ENCODE data around the gene TFIP11.

The TFIP11 gene

GRCh38 chr22:26512149-26512793 is at the start of gene TFIP11:
Gene TFIP11 (minus strand): TSS chr22:26512473. CDS start chr22:26510272, 2,201 bp downstream.
- DNase-seq (ENCODE audit: extremely low read depth in 1 of 2, low read depth in 1 of 2): peak; percentile 78 to 89

GRCh38 chr22:26561756-26562417 is 49.6 kb upstream of the TFIP11 start:
- DNase-seq (ENCODE audit: extremely low read depth in 1 of 2, low read depth in 1 of 2): no peak

GRCh38 chr22:26559961-26560575 is 47.8 kb upstream of the TFIP11 start:
- DNase-seq (ENCODE audit: extremely low read depth in 1 of 2, low read depth in 1 of 2): no peak

GRCh38 chr22:26558248-26558895 is 46.1 kb upstream of the TFIP11 start:
- DNase-seq (ENCODE audit: extremely low read depth in 1 of 2, low read depth in 1 of 2): no peak

GRCh38 chr22:26556904-26557303 is 44.6 kb upstream of the TFIP11 start:
- no peak for DNase-seq (ENCODE audit: extremely low read depth in 1 of 2, low read depth in 1 of 2)

- DNase-seq (ENCODE audit: extremely low read depth in 1 of 2, low read depth in 1 of 2): no peak
Measured at GRCh38 chr22:26555478-26555877, 43.2 kb upstream of the TFIP11 start.

- no peak for DNase-seq (ENCODE audit: extremely low read depth in 1 of 2, low read depth in 1 of 2)
Measured at GRCh38 chr22:26554956-26555355, 42.7 kb upstream of the TFIP11 start.

- no peak for DNase-seq (ENCODE audit: extremely low read depth in 1 of 2, low read depth in 1 of 2)
Measured at GRCh38 chr22:26553056-26553752, 40.9 kb upstream of the TFIP11 start.

GRCh38 chr22:26552466-26552865 is 40.2 kb upstream of the TFIP11 start:
- no peak for DNase-seq (ENCODE audit: extremely low read depth in 1 of 2, low read depth in 1 of 2)

GRCh38 chr22:26551568-26551967 is 39.3 kb upstream of the TFIP11 start:
- no peak for DNase-seq (ENCODE audit: extremely low read depth in 1 of 2, low read depth in 1 of 2)

GRCh38 chr22:26550498-26551033 is 38.3 kb upstream of the TFIP11 start:
- DNase-seq (ENCODE audit: extremely low read depth in 1 of 2, low read depth in 1 of 2): no peak

- DNase-seq (ENCODE audit: extremely low read depth in 1 of 2, low read depth in 1 of 2): no peak
Measured at GRCh38 chr22:26549902-26550497, 37.7 kb upstream of the TFIP11 start.

GRCh38 chr22:26548984-26549383 is 36.7 kb upstream of the TFIP11 start:
- no peak for DNase-seq (ENCODE audit: extremely low read depth in 1 of 2, low read depth in 1 of 2)

GRCh38 chr22:26548303-26548702 is 36.0 kb upstream of the TFIP11 start:
- DNase-seq (ENCODE audit: extremely low read depth in 1 of 2, low read depth in 1 of 2): no peak

GRCh38 chr22:26547837-26548236 is 35.6 kb upstream of the TFIP11 start:
- DNase-seq (ENCODE audit: extremely low read depth in 1 of 2, low read depth in 1 of 2): no peak

GRCh38 chr22:26547426-26547825 is 35.2 kb upstream of the TFIP11 start:
- peak; percentile 17 to 29 for DNase-seq (ENCODE audit: extremely low read depth in 1 of 2, low read depth in 1 of 2)

GRCh38 chr22:26546282-26546681 is 34.0 kb upstream of the TFIP11 start:
- no peak for DNase-seq (ENCODE audit: extremely low read depth in 1 of 2, low read depth in 1 of 2)

- no peak for DNase-seq (ENCODE audit: extremely low read depth in 1 of 2, low read depth in 1 of 2)
Measured at GRCh38 chr22:26545827-26546226, 33.6 kb upstream of the TFIP11 start.

- DNase-seq (ENCODE audit: extremely low read depth in 1 of 2, low read depth in 1 of 2): no peak
Measured at GRCh38 chr22:26545385-26545784, 33.1 kb upstream of the TFIP11 start.

GRCh38 chr22:26544489-26544888 is 32.2 kb upstream of the TFIP11 start:
- DNase-seq (ENCODE audit: extremely low read depth in 1 of 2, low read depth in 1 of 2): no peak

All from stimulated activated CD8-positive, alpha-beta memory T cell treated with anti-CD3 and anti-CD28 coated beads, Interleukin-7, amount 100 ng/mL, for 48 hours (primary cell).